Ascending aorta (tissue), 2 donors: ENCODE data around the gene PCSK7. TPM values are rescaled to one million over a fixed set of nuclear protein-coding genes. Genes with fewer than 3 reads are reported as not detected.
"Not testable (repeated sequence)": the region's sequence is repeated elsewhere in the genome, so short reads cannot be mapped to it uniquely, and the experiment has no call there.

Source experiments
- DNase-seq, 2 donors: peaks; one replicate each; pipeline ENCODE4 v3.0.0-alpha.2; 2019; ENCODE audit warnings: low spot score in 2 of 2
- H3K27ac ChIP-seq, 2 donors: fragments of 200-600 bp; sonication (generic); one replicate each; pipeline ENCODE4 v1.5.1; 2016 to 2017; ENCODE audit warnings: mild to moderate bottlenecking in 1 of 2
- H3K27me3 ChIP-seq: fragments of 200-600 bp; sonication (generic); one replicate; pipeline ENCODE4 v1.5.1; 2017
- H3K36me3 ChIP-seq, 2 donors: fragments of 200-600 bp; sonication (generic); one replicate each; pipeline ENCODE4 v1.5.1; 2016
- H3K4me1 ChIP-seq, 2 donors: fragments of 200-600 bp; sonication (generic); one replicate each; pipeline ENCODE4 v1.5.1; 2016 to 2017; ENCODE audit warnings: mild to moderate bottlenecking in 1 of 2
- H3K4me3 ChIP-seq, 2 donors: fragments of 200-600 bp; sonication (generic); one replicate each; pipeline ENCODE4 v1.5.1; 2016 to 2017; ENCODE audit warnings: mild to moderate bottlenecking in 1 of 2
- H3K9me3 ChIP-seq, 2 donors: fragments of 200-600 bp; sonication (generic); one replicate each; pipeline ENCODE4 v1.5.1; 2016
- intact Hi-C: fragments of 100-400 bp; cut with DNase I; formaldehyde crosslinking; loops from one replicate; pipeline ENCODE4 v1.15.1; 2023
- total RNA-seq: library from RNA; depleted of rRNA; stranded (reverse); fragments of >200 nt; gene quantifications from one replicate; pipeline ENCODE4 v1.1.0, GENCODE V29; 2016
- TF ChIP-seq, protein P1 (sequence below), 3 experiments: fragments of 200-600 bp in 2 of 3; fragments of 450-650 bp in 1 of 3; sonication (generic) in 2 of 3; IDR thresholded peaks; one replicate each; pipeline ENCODE4 v1.5.1; 2016 to 2019; ENCODE audit warnings: antibody characterized with exemption in 3 of 3, mild to moderate bottlenecking in 1 of 3, moderate library complexity in 1 of 3

Gene PCSK7
- total RNA-seq, 1 donor from 2014 or later: 112 TPM

DNA sequence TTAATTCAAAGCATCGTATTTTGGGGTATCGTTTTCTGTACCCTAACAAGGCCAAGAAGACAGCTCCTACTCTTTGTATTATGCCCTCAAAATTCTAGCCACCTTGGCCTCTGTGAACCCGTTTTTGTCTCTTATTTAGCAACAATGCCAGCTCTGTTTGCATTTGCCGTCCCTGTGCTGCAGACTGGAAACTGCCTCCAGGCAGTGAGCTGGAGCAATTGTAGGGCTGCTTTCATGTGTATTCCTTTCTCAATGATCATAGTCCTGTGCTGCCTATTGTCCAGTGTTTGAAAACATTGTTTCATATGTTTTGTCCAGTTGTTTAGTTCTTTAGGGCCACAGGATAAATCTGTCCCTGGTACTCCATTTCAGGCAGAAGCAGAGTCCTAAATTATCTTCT lies 39.3 kb upstream of the PCSK7 start:
- Histone ChIP-seq H3K36me3 (peaks cover 5 to 21% of the 10 kb centered on the region in 2 donors), H3K27me3 (no peaks in the 10 kb centered on the region), H3K4me1 (no peaks in the 10 kb centered on the region), H3K9me3 (no peaks in the 10 kb centered on the region), H3K4me3 (no peak overlapping the region), H3K27ac (no peak overlapping the region)
- intact Hi-C loops: no loop called here
- TF ChIP-seq, protein P1, sequence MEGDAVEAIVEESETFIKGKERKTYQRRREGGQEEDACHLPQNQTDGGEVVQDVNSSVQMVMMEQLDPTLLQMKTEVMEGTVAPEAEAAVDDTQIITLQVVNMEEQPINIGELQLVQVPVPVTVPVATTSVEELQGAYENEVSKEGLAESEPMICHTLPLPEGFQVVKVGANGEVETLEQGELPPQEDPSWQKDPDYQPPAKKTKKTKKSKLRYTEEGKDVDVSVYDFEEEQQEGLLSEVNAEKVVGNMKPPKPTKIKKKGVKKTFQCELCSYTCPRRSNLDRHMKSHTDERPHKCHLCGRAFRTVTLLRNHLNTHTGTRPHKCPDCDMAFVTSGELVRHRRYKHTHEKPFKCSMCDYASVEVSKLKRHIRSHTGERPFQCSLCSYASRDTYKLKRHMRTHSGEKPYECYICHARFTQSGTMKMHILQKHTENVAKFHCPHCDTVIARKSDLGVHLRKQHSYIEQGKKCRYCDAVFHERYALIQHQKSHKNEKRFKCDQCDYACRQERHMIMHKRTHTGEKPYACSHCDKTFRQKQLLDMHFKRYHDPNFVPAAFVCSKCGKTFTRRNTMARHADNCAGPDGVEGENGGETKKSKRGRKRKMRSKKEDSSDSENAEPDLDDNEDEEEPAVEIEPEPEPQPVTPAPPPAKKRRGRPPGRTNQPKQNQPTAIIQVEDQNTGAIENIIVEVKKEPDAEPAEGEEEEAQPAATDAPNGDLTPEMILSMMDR (IDR thresholded peaks at IDR 0.05): no peak
- no peak for DNase-seq

DNA sequence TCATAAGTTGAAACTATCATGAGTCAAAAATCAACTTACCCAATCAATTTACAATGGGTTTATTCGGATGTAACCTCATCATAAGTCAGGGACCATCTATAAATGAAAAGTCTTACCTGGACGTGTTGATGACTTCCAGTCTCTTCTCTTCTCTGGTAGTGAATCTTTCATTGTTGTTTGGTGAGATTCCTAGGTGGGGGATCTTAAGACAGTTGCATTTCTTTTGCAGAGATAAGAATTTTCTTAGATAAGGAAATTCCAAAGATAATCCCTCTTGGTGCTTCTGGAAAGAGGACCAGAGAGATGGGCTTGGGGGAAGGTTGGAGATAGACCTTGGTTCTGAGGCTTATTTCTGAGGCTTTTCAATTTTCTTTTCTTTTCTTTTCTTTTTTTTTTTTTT lies 38.0 kb upstream of the PCSK7 start:
- intact Hi-C loops: no loop called here
- TF ChIP-seq, protein P1 (IDR thresholded peaks at IDR 0.05): no peak
- Histone ChIP-seq H3K36me3 (peaks cover 5 to 11% of the 10 kb centered on the region in 2 donors), H3K4me1 (no peaks in the 10 kb centered on the region), H3K27me3 (no peaks in the 10 kb centered on the region), H3K4me3 (no peak overlapping the region), H3K9me3 (no peaks in the 10 kb centered on the region), H3K27ac (no peak overlapping the region)
- no peak for DNase-seq

DNA sequence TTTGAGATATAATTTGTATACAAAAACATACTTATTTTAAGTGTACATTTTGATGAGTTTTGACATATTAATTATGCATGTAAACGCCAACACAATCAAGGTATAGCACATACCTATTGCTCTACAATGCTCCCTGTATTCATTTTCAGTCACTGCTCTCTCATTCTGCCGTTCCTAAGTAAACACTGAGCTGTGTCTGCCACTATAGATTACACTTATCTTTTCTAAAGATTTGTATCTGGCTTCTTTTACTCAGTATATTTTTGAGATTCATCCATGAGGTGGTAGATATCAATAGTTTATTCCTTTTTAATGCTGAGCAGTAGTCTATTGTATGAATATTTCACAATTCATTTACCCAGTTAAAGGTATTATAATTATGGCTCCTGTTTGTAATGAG lies 33.9 kb upstream of the PCSK7 start:
- peaks cover 5 to 25% of the 10 kb centered on the region in 2 donors for H3K36me3 ChIP-seq
- no peaks in the 10 kb centered on the region for H3K4me1 ChIP-seq
- H3K9me3 ChIP-seq: no peaks in the 10 kb centered on the region
- intact Hi-C loops: no loop called here
- TF ChIP-seq, protein P1 (IDR thresholded peaks at IDR 0.05): no peak
- no peaks in the 10 kb centered on the region for H3K27me3 ChIP-seq
- no peak overlapping the region for H3K4me3 ChIP-seq
- no peak for DNase-seq
- H3K27ac ChIP-seq: no peak overlapping the region

DNA sequence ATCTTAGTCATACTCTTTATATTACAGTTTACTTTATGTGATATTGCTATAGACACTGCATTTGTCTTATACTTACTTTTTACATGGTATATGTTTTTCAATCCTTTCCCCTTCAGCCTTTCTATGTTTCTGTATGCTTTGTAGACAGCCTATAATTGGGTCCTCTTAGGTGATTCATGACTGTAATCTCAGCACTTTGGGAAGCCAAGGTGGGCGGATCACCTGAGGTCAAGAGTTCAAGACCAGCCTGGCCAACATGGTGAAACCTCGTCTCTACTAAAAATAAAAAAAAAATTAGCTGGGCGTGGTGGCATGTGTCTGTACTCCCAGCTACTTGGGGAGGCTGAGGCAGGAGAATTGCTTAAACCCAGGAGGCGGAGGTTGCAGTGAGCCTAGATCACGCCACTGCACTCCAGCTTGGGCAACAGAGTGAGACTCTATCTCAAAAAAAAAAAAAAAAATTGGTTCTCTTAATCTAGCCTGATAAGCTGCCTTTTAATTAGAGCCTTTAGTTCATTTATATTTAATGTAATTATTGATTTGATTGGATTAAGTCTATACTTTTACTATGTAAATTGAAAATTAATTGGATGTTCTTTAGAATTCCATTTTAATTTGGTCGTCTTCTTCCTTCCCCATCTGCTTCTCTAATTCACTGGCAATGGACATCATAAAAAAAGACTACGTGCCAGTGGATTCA lies 32.9 kb upstream of the PCSK7 start:
- H3K4me1 ChIP-seq, H3K4me3 ChIP-seq, DNase-seq, H3K27me3 ChIP-seq, intact Hi-C loops, H3K27ac ChIP-seq, H3K9me3 ChIP-seq: not testable (repeated sequence)
- H3K36me3 ChIP-seq: peaks cover 3 to 31% of the 10 kb centered on the region in 2 donors

DNA sequence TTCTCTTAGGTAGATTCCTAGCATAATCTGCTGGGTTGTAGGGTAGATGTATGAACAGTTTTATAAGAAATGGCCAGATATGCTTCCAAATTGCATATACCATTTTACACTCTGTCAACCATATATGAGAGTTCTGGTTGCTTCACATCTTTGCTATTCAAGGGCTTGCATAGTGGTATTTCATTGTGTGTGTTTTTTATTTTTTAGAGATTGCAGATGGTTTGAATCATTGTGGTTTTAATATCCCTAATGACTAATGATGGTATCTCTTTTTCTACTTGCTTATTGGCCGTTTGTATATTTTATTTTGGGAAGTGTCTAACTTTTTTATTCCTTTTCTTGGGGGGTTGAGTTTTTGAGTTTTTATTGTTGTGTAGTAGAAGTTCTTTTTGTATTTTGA lies 27.5 kb upstream of the PCSK7 start:
- DNase-seq: no peak
- Histone ChIP-seq H3K27me3 (no peaks in the 10 kb centered on the region), H3K27ac (no peak overlapping the region), H3K36me3 (peaks cover 3 to 53% of the 10 kb centered on the region in 2 donors), H3K4me3 (no peak overlapping the region), H3K9me3 (no peaks in the 10 kb centered on the region), H3K4me1 (no peaks in the 10 kb centered on the region)
- intact Hi-C loops: no loop called here
- TF ChIP-seq, protein P1 (IDR thresholded peaks at IDR 0.05): no peak

DNA sequence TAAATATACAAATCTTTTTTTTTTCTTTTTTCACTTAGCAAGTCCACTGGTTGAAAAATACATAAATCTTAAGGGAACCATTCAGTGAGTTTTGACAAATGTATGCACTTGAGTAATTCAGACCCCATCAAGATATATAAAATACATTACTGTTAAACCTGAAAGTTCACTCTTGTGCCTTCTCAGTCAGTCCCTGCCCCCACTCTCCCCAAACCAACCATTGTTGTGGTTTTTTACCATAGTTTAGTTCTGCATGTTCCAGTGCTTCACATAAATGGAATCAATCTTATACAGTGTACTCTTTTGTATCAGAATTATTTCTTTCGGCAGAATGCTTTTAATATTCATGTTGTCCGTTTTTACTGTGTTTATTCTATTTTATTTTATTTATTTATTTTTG lies 26.7 kb upstream of the PCSK7 start:
- TF ChIP-seq, protein P1 (IDR thresholded peaks at IDR 0.05): no peak
- no peaks in the 10 kb centered on the region for H3K9me3 ChIP-seq
- no peak overlapping the region for H3K4me3 ChIP-seq
- H3K27me3 ChIP-seq: no peaks in the 10 kb centered on the region
- no peaks in the 10 kb centered on the region for H3K4me1 ChIP-seq
- H3K36me3 ChIP-seq: peaks cover 3 to 58% of the 10 kb centered on the region in 2 donors
- no peak for DNase-seq
- intact Hi-C loops: no loop called here
- no peak overlapping the region for H3K27ac ChIP-seq
